ENCODE results near the gene CFAP221.

The CFAP221 gene

GRCh38 chr2:119523383-119523951 lies 20.8 kb upstream of the CFAP221 start:
- TF ChIP-seq GATA2 (IDR thresholded peaks at IDR 0.05; ENCODE audit: low read depth, low read length), result no peak
- TF ChIP-seq GATA3 (IDR thresholded peaks at IDR 0.05; ENCODE audit: low read depth, low read length), result no peak

GRCh38 chr2:119523952-119524694 lies 20.1 kb upstream of the CFAP221 start, which contains the start of gene SCTR:
Gene SCTR, minus strand, starts transcription at chr2:119524483. Its CDS starts 257 bp downstream, at chr2:119524226.
- TF ChIP-seq GATA3 (IDR thresholded peaks at IDR 0.05; ENCODE audit: low read depth, low read length), result no peak
- TF ChIP-seq GATA2 (IDR thresholded peaks at IDR 0.05; ENCODE audit: low read depth, low read length), result no peak

GRCh38 chr2:119525614-119526013 lies 18.6 kb upstream of the CFAP221 start:
- TF ChIP-seq GATA2 (IDR thresholded peaks at IDR 0.05; ENCODE audit: low read depth, low read length) (no peak), GATA3 (IDR thresholded peaks at IDR 0.05; ENCODE audit: low read depth, low read length) (no peak)

- no peak for TF ChIP-seq GATA2 (IDR thresholded peaks at IDR 0.05; ENCODE audit: low read depth, low read length)
- TF ChIP-seq GATA3 (IDR thresholded peaks at IDR 0.05; ENCODE audit: low read depth, low read length), result no peak
Observed at GRCh38 chr2:119527999-119528398, 16.2 kb upstream of the CFAP221 start.

- TF ChIP-seq GATA2 (IDR thresholded peaks at IDR 0.05; ENCODE audit: low read depth, low read length) (no peak), GATA3 (IDR thresholded peaks at IDR 0.05; ENCODE audit: low read depth, low read length) (no peak)
Observed at GRCh38 chr2:119531292-119531691, 13.0 kb upstream of the CFAP221 start.

- no peak for TF ChIP-seq GATA3 (IDR thresholded peaks at IDR 0.05; ENCODE audit: low read depth, low read length)
Observed at GRCh38 chr2:119533560-119533959, 10.7 kb upstream of the CFAP221 start.

- no peak for TF ChIP-seq GATA3 (IDR thresholded peaks at IDR 0.05; ENCODE audit: low read depth, low read length)
- no peak for TF ChIP-seq GATA2 (IDR thresholded peaks at IDR 0.05; ENCODE audit: low read depth, low read length)
Observed at GRCh38 chr2:119536211-119536610, 8.0 kb upstream of the CFAP221 start.

GRCh38 chr2:119536707-119537106 lies 7.5 kb upstream of the CFAP221 start:
- TF ChIP-seq GATA2 (IDR thresholded peaks at IDR 0.05; ENCODE audit: low read depth, low read length), result no peak
- TF ChIP-seq GATA3 (IDR thresholded peaks at IDR 0.05; ENCODE audit: low read depth, low read length), result no peak

- TF ChIP-seq GATA2 (IDR thresholded peaks at IDR 0.05; ENCODE audit: low read depth, low read length) (no peak), GATA3 (IDR thresholded peaks at IDR 0.05; ENCODE audit: low read depth, low read length) (no peak)
Observed at GRCh38 chr2:119537792-119538191, 6.5 kb upstream of the CFAP221 start.

GRCh38 chr2:119541476-119541875 lies 2.8 kb upstream of the CFAP221 start:
- TF ChIP-seq GATA2 (IDR thresholded peaks at IDR 0.05; ENCODE audit: low read depth, low read length) (no peak), GATA3 (IDR thresholded peaks at IDR 0.05; ENCODE audit: low read depth, low read length) (no peak)

- TF ChIP-seq GATA3 (IDR thresholded peaks at IDR 0.05; ENCODE audit: low read depth, low read length) (no peak), GATA2 (IDR thresholded peaks at IDR 0.05; ENCODE audit: low read depth, low read length) (no peak)
Observed at GRCh38 chr2:119544939-119545475, 758 bp downstream of the CFAP221 start.

GRCh38 chr2:119545754-119546446 lies 1.7 kb downstream of the CFAP221 start:
- no peak for TF ChIP-seq GATA2 (IDR thresholded peaks at IDR 0.05; ENCODE audit: low read depth, low read length)
- no peak for TF ChIP-seq GATA3 (IDR thresholded peaks at IDR 0.05; ENCODE audit: low read depth, low read length)

- TF ChIP-seq GATA2 (IDR thresholded peaks at IDR 0.05; ENCODE audit: low read depth, low read length), result no peak
- no peak for TF ChIP-seq GATA3 (IDR thresholded peaks at IDR 0.05; ENCODE audit: low read depth, low read length)
Observed at GRCh38 chr2:119546447-119546767, 2.2 kb downstream of the CFAP221 start.

GRCh38 chr2:119548516-119549120 lies 4.4 kb downstream of the CFAP221 start:
- TF ChIP-seq GATA2 (IDR thresholded peaks at IDR 0.05; ENCODE audit: low read depth, low read length) (no peak), GATA3 (IDR thresholded peaks at IDR 0.05; ENCODE audit: low read depth, low read length) (no peak)

Data from SH-SY5Y (cell line).